H9 (cell line): ENCODE measurements around the gene TMEM190. TPM values are rescaled to one million over a fixed set of nuclear protein-coding genes. Genes with fewer than 3 reads are reported as not detected.
A peak's percentile ranks its signal among the peaks of the same experiment; 100 is the strongest.

Source experiments
- DNase-seq: peaks from one replicate; pipeline ENCODE4 v3.0.0-alpha.2; 2017
- H2AFZ ChIP-seq: one replicate; pipeline ENCODE4 v1.6.1; 2013; ENCODE audit warnings: mild to moderate bottlenecking, low read length, control low read depth, moderate library complexity
- H2AK5ac ChIP-seq: 2 replicates; pipeline ENCODE4 v1.6.1; 2013; ENCODE audit warnings: low read length, control low read depth, mixed read lengths; ENCODE audit not compliant: insufficient read length
- H2BK120ac ChIP-seq: one replicate; pipeline ENCODE4 v1.6.1; 2013; ENCODE audit warnings: low read depth, mild to moderate bottlenecking, low read length, control low read depth, inconsistent platforms; ENCODE audit not compliant: poor library complexity, severe bottlenecking
- H2BK12ac ChIP-seq: 2 replicates; pipeline ENCODE4 v1.6.1; 2013; ENCODE audit warnings: low read length, control low read depth, mixed read lengths, low read depth; ENCODE audit not compliant: insufficient read length
- H2BK15ac ChIP-seq: 2 replicates; pipeline ENCODE4 v1.6.1; 2013; ENCODE audit warnings: low read depth, low read length, control low read depth
- H2BK20ac ChIP-seq: one replicate; pipeline ENCODE4 v1.6.1; 2013; ENCODE audit warnings: low read depth, mild to moderate bottlenecking, low read length, control low read depth, inconsistent platforms; ENCODE audit not compliant: poor library complexity, severe bottlenecking
- H2BK5ac ChIP-seq: 2 replicates; pipeline ENCODE4 v1.6.1; 2013; ENCODE audit warnings: low read length, control low read depth, mixed read lengths; ENCODE audit not compliant: insufficient read length
- H3K14ac ChIP-seq: 2 replicates; pipeline ENCODE4 v1.6.1; 2013; ENCODE audit warnings: low read length, control low read depth; ENCODE audit not compliant: insufficient read depth
- H3K18ac ChIP-seq: 2 replicates; pipeline ENCODE4 v1.6.1; 2013; ENCODE audit warnings: low read depth, mild to moderate bottlenecking, mixed read lengths, low read length, control low read depth; ENCODE audit not compliant: insufficient read length
- H3K23ac ChIP-seq: 2 replicates; pipeline ENCODE4 v1.6.1; 2013; ENCODE audit warnings: low read length, control low read depth, mixed read lengths, low read depth; ENCODE audit not compliant: insufficient read length
- H3K23me2 ChIP-seq: 2 replicates; pipeline ENCODE4 v1.6.1; 2013; ENCODE audit warnings: low read depth, mild to moderate bottlenecking, mixed read lengths, low read length, control low read depth; ENCODE audit not compliant: insufficient read length, poor library complexity, severe bottlenecking
- H3K27ac ChIP-seq: 2 replicates; pipeline ENCODE4 v1.5.1; 2013; ENCODE audit warnings: low read length, control low read depth, mixed read lengths, low read depth; ENCODE audit not compliant: insufficient read length
- H3K27me3 ChIP-seq: 2 replicates; pipeline ENCODE4 v1.6.1; 2013; ENCODE audit warnings: low read length, control low read depth, inconsistent platforms; ENCODE audit not compliant: insufficient read depth
- H3K4ac ChIP-seq: 2 replicates; pipeline ENCODE4 v1.6.1; 2013; ENCODE audit warnings: low read depth, mild to moderate bottlenecking, control low read depth, inconsistent platforms, low read length, moderate library complexity
- H3K4me1 ChIP-seq: 2 replicates; pipeline ENCODE4 v1.6.1; 2013; ENCODE audit warnings: low read length, control low read depth, inconsistent platforms; ENCODE audit not compliant: insufficient read depth
- H3K4me2 ChIP-seq: 2 replicates; pipeline ENCODE4 v1.6.1; 2013; ENCODE audit warnings: low read length, control low read depth, mixed read lengths; ENCODE audit not compliant: insufficient read length, insufficient read depth
- H3K56ac ChIP-seq: 2 replicates; pipeline ENCODE4 v1.6.1; 2013; ENCODE audit warnings: low read depth, mild to moderate bottlenecking, mixed read lengths, low read length, control low read depth; ENCODE audit not compliant: insufficient read length
- H3K79me1 ChIP-seq: 2 replicates; pipeline ENCODE4 v1.6.1; 2013; ENCODE audit warnings: low read depth, mild to moderate bottlenecking, moderate library complexity, low read length, control low read depth, inconsistent platforms; ENCODE audit not compliant: insufficient read depth, poor library complexity, severe bottlenecking
- H3K79me2 ChIP-seq: 2 replicates; pipeline ENCODE4 v1.6.1; 2013; ENCODE audit warnings: low read length, control low read depth, inconsistent platforms; ENCODE audit not compliant: insufficient read depth
- H3K9ac ChIP-seq: 2 replicates; pipeline ENCODE4 v1.6.1; 2013; ENCODE audit warnings: low read length, control low read depth, mixed read lengths; ENCODE audit not compliant: insufficient read length; ENCODE audit errors: extremely low read depth
- H3K9me3 ChIP-seq: one replicate; pipeline ENCODE4 v1.6.1; 2013; ENCODE audit warnings: low read depth, low read length, inconsistent platforms; ENCODE audit not compliant: control insufficient read depth
- H3T11ph ChIP-seq: one replicate; pipeline ENCODE4 v1.6.1; 2013; ENCODE audit warnings: mild to moderate bottlenecking, low read length, control low read depth, inconsistent platforms
- H4K20me1 ChIP-seq: one replicate; pipeline ENCODE4 v1.6.1; 2013; ENCODE audit not compliant: control insufficient read depth, insufficient read length, insufficient read depth
- H4K5ac ChIP-seq: 2 replicates; pipeline ENCODE4 v1.6.1; 2013; ENCODE audit warnings: low read depth, mild to moderate bottlenecking, mixed read lengths, low read length, control low read depth; ENCODE audit not compliant: insufficient read length
- H4K8ac ChIP-seq: replicated peaks from 2 replicates; pipeline ENCODE4 v1.6.1; 2013; ENCODE audit warnings: low read length, control low read depth, mixed read lengths, low read depth; ENCODE audit not compliant: insufficient read length
- H4K91ac ChIP-seq: 2 replicates; pipeline ENCODE4 v1.6.1; 2013; ENCODE audit warnings: low read depth, mild to moderate bottlenecking, moderate library complexity, mixed read lengths, low read length, control low read depth; ENCODE audit not compliant: insufficient read length
- H3K27ac Mint-ChIP-seq, 3 experiments: 2 replicates in 2 of 3; 3 replicates in 1 of 3; pipeline ENCODE4 v1.8.0; 2020 to 2021; ENCODE audit warnings: mixed read lengths in 3 of 3, mild to moderate bottlenecking in 1 of 3, moderate library complexity in 1 of 3
- H3K27me3 Mint-ChIP-seq: 2 replicates; pipeline ENCODE4 v1.8.0; 2021; ENCODE audit warnings: low read depth, mild to moderate bottlenecking, moderate library complexity, mixed read lengths
- H3K36me3 Mint-ChIP-seq, 3 experiments: 2 replicates in 2 of 3; 3 replicates in 1 of 3; pipeline ENCODE4 v1.8.0; 2020 to 2021; ENCODE audit warnings: low read depth in 3 of 3, mixed read lengths in 3 of 3; ENCODE audit not compliant: insufficient read depth in 1 of 3
- H3K4me1 Mint-ChIP-seq, 2 experiments: 2 replicates each; pipeline ENCODE4 v1.8.0; 2020; ENCODE audit warnings: mixed read lengths in 2 of 2
- H3K4me3 Mint-ChIP-seq, 2 experiments: 2 replicates in 1 of 2; 3 replicates in 1 of 2; pipeline ENCODE4 v1.8.0; 2020 to 2021; ENCODE audit warnings: mild to moderate bottlenecking in 2 of 2, mixed read lengths in 2 of 2, moderate library complexity in 1 of 2
- H3K9me3 Mint-ChIP-seq, 2 experiments: 2 replicates in 1 of 2; 3 replicates in 1 of 2; pipeline ENCODE4 v1.8.0; 2020; ENCODE audit warnings: mild to moderate bottlenecking in 2 of 2, mixed read lengths in 2 of 2, moderate library complexity in 1 of 2
- WGBS: extraction: QIAGEN DNeasy Blood & Tissue Kit; methylation state at CpG from one replicate; pipeline ENCODE4 v1.1.7; 2013; ENCODE audit warnings: missing lambda C conversion rate, low lambda C conversion rate, mixed read lengths; ENCODE audit not compliant: insufficient read length; ENCODE audit errors: extremely low coverage; 5-methylcytosine and 5-hydroxymethylcytosine counted together
- total RNA-seq: library from RNA; stranded (reverse); gene quantifications from 2 replicates; pipeline ENCODE4 v1.2.1, GENCODE V29; 2021
- TF ChIP-seq, protein P1 (sequence below): fragments of 200-600 bp; sonication (generic); conservative IDR thresholded peaks from 3 replicates; pipeline ENCODE4 v1.8.0; 2021; ENCODE audit warnings: antibody characterized with exemption, mild to moderate bottlenecking

Gene TMEM190
- total RNA-seq, 1 experiment from 2014 or later = 1.5 TPM

DNA sequence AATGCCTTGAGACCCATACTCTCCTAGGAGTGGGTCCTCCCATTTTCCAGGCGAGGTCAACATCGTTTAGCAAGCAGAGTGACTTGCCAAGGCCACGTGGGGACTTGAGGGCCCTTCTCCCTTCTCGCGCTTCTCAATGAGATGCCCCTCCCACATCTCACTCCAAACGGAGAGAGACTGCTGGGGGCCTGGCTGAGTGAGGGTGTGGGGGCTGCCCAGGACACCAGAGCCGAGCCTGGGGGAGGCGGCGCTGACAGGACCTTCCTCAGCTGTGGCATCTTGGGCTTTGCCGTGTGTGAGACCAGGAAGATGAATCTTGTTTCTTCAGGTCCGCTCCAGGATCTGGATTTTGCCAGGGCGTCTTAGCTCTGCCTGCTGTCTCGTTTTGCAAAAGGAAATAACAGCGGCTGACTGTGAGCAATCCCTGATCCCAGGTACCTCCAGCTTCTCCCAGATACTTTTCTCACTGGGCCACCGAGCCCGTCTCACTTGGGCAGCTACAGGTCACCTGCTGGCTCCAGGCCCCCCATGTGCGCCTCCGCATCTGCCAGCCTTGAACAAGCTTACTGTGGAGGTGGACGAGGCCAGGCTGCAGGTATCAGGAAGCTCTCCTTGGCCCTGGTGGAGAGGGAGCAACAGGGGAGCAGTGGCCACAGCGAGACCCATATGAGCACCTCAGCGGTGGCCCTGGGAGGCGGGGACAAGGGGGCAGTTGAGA is 28.1 kb upstream of the TMEM190 start:
- Histone ChIP-seq H4K20me1 (no peaks in the 10 kb centered on the region), H3K14ac (peak overlapping the region; percentile 77; the same call in 1 of the 2 replicates), H3K9ac (peak overlapping the region; percentile 24), H4K91ac (no peak overlapping the region), H2BK120ac (no peak overlapping the region), H4K5ac (no peak overlapping the region), H3K23ac (no peak overlapping the region), H3K27ac (peak overlapping the region; percentile 59), H3K18ac (peak overlapping the region; percentile 54), H3T11ph (no peak overlapping the region), H3K56ac (no peak overlapping the region), H4K8ac (no peak overlapping the region), H3K27me3 (peaks cover 14% of the 10 kb centered on the region; the same call in 1 of the 2 replicates), H3K79me1 (no peaks in the 10 kb centered on the region), H2AK5ac (no peak overlapping the region), H3K9me3 (no peaks in the 10 kb centered on the region), H2BK20ac (no peak overlapping the region), H2BK12ac (no peak overlapping the region), H2BK15ac (no peak overlapping the region), H3K4ac (no peak overlapping the region), H3K23me2 (peaks cover 7% of the 10 kb centered on the region), H2BK5ac (no peak overlapping the region), H3K79me2 (no peaks in the 10 kb centered on the region), H3K4me1 (peaks cover 2% of the 10 kb centered on the region; the same call in 1 of the 2 replicates), H2AFZ (no peak overlapping the region), H3K4me2 (peak overlapping the region; percentile 35)
- WGBS = no CpG with 5 or more reads among the region's 22 CpGs
- DNase-seq = peak; percentile 69
- H3K4me3 Mint-ChIP-seq = peak overlapping the region; percentile 49 to 72
- TF ChIP-seq, protein P1, sequence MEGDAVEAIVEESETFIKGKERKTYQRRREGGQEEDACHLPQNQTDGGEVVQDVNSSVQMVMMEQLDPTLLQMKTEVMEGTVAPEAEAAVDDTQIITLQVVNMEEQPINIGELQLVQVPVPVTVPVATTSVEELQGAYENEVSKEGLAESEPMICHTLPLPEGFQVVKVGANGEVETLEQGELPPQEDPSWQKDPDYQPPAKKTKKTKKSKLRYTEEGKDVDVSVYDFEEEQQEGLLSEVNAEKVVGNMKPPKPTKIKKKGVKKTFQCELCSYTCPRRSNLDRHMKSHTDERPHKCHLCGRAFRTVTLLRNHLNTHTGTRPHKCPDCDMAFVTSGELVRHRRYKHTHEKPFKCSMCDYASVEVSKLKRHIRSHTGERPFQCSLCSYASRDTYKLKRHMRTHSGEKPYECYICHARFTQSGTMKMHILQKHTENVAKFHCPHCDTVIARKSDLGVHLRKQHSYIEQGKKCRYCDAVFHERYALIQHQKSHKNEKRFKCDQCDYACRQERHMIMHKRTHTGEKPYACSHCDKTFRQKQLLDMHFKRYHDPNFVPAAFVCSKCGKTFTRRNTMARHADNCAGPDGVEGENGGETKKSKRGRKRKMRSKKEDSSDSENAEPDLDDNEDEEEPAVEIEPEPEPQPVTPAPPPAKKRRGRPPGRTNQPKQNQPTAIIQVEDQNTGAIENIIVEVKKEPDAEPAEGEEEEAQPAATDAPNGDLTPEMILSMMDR = no peak
- H3K27ac Mint-ChIP-seq = peak overlapping the region; percentile 94 to 99 (median 96)
- H3K9me3 Mint-ChIP-seq = no peaks in the 10 kb centered on the region; a peak in 1 of 5 replicates
- H3K4me1 Mint-ChIP-seq = peaks cover 62 to 75% of the 10 kb centered on the region in 2 experiments
- H3K36me3 Mint-ChIP-seq = peaks cover 11 to 59% (median 40%) of the 10 kb centered on the region in 3 experiments; a peak in 6 of 7 replicates
- H3K27me3 Mint-ChIP-seq = peaks cover 31% of the 10 kb centered on the region
